Neural cell (in vitro differentiated cells): ENCODE data around the gene UBAP1L. TPM values are rescaled to one million over a fixed set of nuclear protein-coding genes. Genes with fewer than 3 reads are reported as not detected.

Source experiments
- H2AFZ ChIP-seq: fragments of 200-600, 300-800 bp; sonication (generic), shearing (Covaris generic); 2 replicates; pipeline ENCODE4 v1.6.0; 2014; ENCODE audit warnings: low read depth, mild to moderate bottlenecking, antibody characterized with exemption, low read length, moderate library complexity
- H3F3A ChIP-seq: fragments of 200-600 bp; shearing (Covaris generic); 2 replicates; pipeline ENCODE4 v1.6.1; 2016; ENCODE audit warnings: mild to moderate bottlenecking, moderate library complexity, mixed read lengths, antibody characterized with exemption, low read length; ENCODE audit not compliant: insufficient read depth, poor library complexity, severe bottlenecking
- H3K27ac ChIP-seq: fragments of 200-600, 300-800 bp; sonication (generic), shearing (Covaris generic); 2 replicates; pipeline ENCODE4 v1.5.1; 2014; ENCODE audit warnings: mild to moderate bottlenecking, low read length, moderate library complexity
- H3K27me3 ChIP-seq: fragments of 300-800, 200-600 bp; sonication (generic), shearing (Covaris generic); 2 replicates; pipeline ENCODE4 v1.6.0; 2014; ENCODE audit warnings: mild to moderate bottlenecking, low read depth, low read length, moderate library complexity; ENCODE audit not compliant: insufficient read depth
- H3K36me3 ChIP-seq: fragments of 300-800, 200-600 bp; sonication (generic), shearing (Covaris generic); 2 replicates; pipeline ENCODE4 v1.5.1; 2014; ENCODE audit warnings: mild to moderate bottlenecking, antibody characterized with exemption, low read length, moderate library complexity; ENCODE audit not compliant: insufficient read depth
- H3K4me2 ChIP-seq: fragments of 300-800, 200-600 bp; sonication (generic), shearing (Covaris generic); 2 replicates; pipeline ENCODE4 v1.6.0; 2014; ENCODE audit warnings: mild to moderate bottlenecking, low read length
- H3K4me3 ChIP-seq: fragments of 300-800, 200-600 bp; sonication (generic), shearing (Covaris generic); 2 replicates; pipeline ENCODE4 v1.5.1; 2014; ENCODE audit warnings: mild to moderate bottlenecking, low read length, moderate library complexity
- H3K79me2 ChIP-seq: fragments of 200-600 bp; shearing (Covaris generic); replicated peaks from 2 replicates; pipeline ENCODE4 v1.6.0; 2014; ENCODE audit warnings: mild to moderate bottlenecking, low read length, moderate library complexity; ENCODE audit not compliant: insufficient read depth
- H3K9ac ChIP-seq: fragments of 300-800, 200-600 bp; sonication (generic), shearing (Covaris generic); 2 replicates; pipeline ENCODE4 v1.6.1; 2016; ENCODE audit warnings: mild to moderate bottlenecking, low read length, mixed read lengths
- H3K9me2 ChIP-seq: fragments of 200-600 bp; shearing (Covaris generic); 2 replicates; pipeline ENCODE4 v1.6.1; 2016; ENCODE audit warnings: mild to moderate bottlenecking, low read length, mixed read lengths; ENCODE audit not compliant: insufficient read depth
- H3K9me3 ChIP-seq: fragments of 200-600, 300-800 bp; sonication (generic), shearing (Covaris generic); 2 replicates; pipeline ENCODE4 v1.6.1; 2016; ENCODE audit warnings: mild to moderate bottlenecking, mixed run types, low read length, moderate library complexity, mixed read lengths
- H4K20me1 ChIP-seq: fragments of 200-600 bp; shearing (Covaris generic); 2 replicates; pipeline ENCODE4 v1.6.1; 2016; ENCODE audit warnings: mild to moderate bottlenecking, mixed run types; ENCODE audit not compliant: insufficient read depth
- EP300 ChIP-seq: fragments of 450-650 bp; conservative IDR thresholded peaks from 2 replicates; pipeline ENCODE4 v1.6.1; 2014; ENCODE audit warnings: antibody characterized with exemption, mild to moderate bottlenecking, moderate library complexity; ENCODE audit not compliant: poor library complexity, severe bottlenecking
- EZH2 ChIP-seq: fragments of 200-600, 300-800 bp; shearing (Covaris generic), sonication (generic); IDR thresholded peaks from 2 replicates; pipeline ENCODE4 v1.6.1; 2014; ENCODE audit warnings: antibody characterized with exemption, low read length, borderline replicate concordance, mild to moderate bottlenecking; ENCODE audit not compliant: insufficient read depth, poor library complexity, severe bottlenecking
- MXI1 ChIP-seq: fragments of 450-650 bp; conservative IDR thresholded peaks from 2 replicates; pipeline ENCODE4 v1.6.1; 2014; ENCODE audit warnings: antibody characterized with exemption, mild to moderate bottlenecking; ENCODE audit not compliant: poor library complexity, severe bottlenecking
- POLR2AphosphoS5 ChIP-seq: IDR thresholded peaks from 2 replicates; pipeline ENCODE4 v1.6.1; 2012
- RAD21 ChIP-seq: fragments of 450-650 bp; conservative IDR thresholded peaks from 2 replicates; pipeline ENCODE4 v1.6.1; 2014; ENCODE audit warnings: antibody characterized with exemption, mild to moderate bottlenecking, moderate library complexity
- REST ChIP-seq: IDR thresholded peaks from 2 replicates; pipeline ENCODE4 v1.6.1; 2012; ENCODE audit warnings: borderline replicate concordance
- SMC3 ChIP-seq: fragments of 450-650 bp; conservative IDR thresholded peaks from 2 replicates; pipeline ENCODE4 v1.6.1; 2014; ENCODE audit warnings: antibody characterized with exemption, mild to moderate bottlenecking, moderate library complexity; ENCODE audit not compliant: poor library complexity
- TAF1 ChIP-seq: IDR thresholded peaks from 2 replicates; pipeline ENCODE4 v1.6.1; 2012; ENCODE audit warnings: low read depth
- polyA plus RNA-seq: library from polyadenylated mRNA; depleted of rRNA; stranded (reverse); fragments of >200 nt; gene quantifications from 2 replicates; pipeline ENCODE4 v1.2.3, GENCODE V29; 2014
- TF ChIP-seq, protein P1 (sequence below): fragments of 450-650 bp; IDR thresholded peaks from 2 replicates; pipeline ENCODE4 v1.5.1; 2014; ENCODE audit warnings: antibody characterized with exemption, mild to moderate bottlenecking, moderate library complexity; ENCODE audit not compliant: poor library complexity, severe bottlenecking

The UBAP1L gene
- polyA plus RNA-seq, 1 donor from 2014 or later: 10.3 TPM

- H3K9me3 ChIP-seq: no peaks in the 10 kb centered on the region
- no peaks in the 10 kb centered on the region for H3F3A ChIP-seq
Observed at GRCh38 chr15:65156692-65157091, 41.7 kb upstream of the UBAP1L start.

DNA sequence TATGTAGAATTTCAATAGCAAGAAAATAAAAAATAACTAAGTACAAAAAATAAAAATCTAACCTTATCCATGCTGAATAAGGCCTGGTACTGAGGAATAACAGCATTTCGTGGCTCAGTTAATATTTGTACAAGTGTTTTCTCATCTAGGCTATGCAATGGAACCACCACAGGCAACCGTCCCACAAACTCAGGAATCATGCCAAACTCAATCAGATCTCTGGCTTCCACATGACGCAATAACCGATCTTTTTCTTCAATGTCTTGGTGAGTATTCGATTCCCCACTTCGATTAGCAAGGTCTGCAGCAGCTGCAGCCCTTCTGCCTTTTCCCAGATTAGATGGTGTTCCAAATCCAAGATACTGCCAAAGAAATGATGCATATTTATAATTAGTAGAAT is 39.7 kb upstream of the UBAP1L start:
- H3K36me3 ChIP-seq: peaks cover 19% of the 10 kb centered on the region
- TF ChIP-seq MXI1 (no peak), EP300 (no peak), RAD21 (no peak), SMC3 (no peak), POLR2AphosphoS5 (no peak), TAF1 (no peak), EZH2 (no peak)
- TF ChIP-seq, protein P1, sequence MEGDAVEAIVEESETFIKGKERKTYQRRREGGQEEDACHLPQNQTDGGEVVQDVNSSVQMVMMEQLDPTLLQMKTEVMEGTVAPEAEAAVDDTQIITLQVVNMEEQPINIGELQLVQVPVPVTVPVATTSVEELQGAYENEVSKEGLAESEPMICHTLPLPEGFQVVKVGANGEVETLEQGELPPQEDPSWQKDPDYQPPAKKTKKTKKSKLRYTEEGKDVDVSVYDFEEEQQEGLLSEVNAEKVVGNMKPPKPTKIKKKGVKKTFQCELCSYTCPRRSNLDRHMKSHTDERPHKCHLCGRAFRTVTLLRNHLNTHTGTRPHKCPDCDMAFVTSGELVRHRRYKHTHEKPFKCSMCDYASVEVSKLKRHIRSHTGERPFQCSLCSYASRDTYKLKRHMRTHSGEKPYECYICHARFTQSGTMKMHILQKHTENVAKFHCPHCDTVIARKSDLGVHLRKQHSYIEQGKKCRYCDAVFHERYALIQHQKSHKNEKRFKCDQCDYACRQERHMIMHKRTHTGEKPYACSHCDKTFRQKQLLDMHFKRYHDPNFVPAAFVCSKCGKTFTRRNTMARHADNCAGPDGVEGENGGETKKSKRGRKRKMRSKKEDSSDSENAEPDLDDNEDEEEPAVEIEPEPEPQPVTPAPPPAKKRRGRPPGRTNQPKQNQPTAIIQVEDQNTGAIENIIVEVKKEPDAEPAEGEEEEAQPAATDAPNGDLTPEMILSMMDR: no peak

More at GRCh38 chr15:65156692-65157091, 41.7 kb upstream of the UBAP1L start:
- no peak overlapping the region for H3K9ac ChIP-seq
- H3K27ac ChIP-seq: no peak overlapping the region
- TF ChIP-seq EP300: no peak
- TF ChIP-seq EZH2: no peak
- no peak for TF ChIP-seq SMC3
- TF ChIP-seq REST: no peak
- no peak for TF ChIP-seq RAD21
- TF ChIP-seq TAF1: no peak
- TF ChIP-seq MXI1: no peak
- TF ChIP-seq POLR2AphosphoS5: no peak
- TF ChIP-seq, protein P1: no peak
- peaks cover 5% of the 10 kb centered on the region for H3K79me2 ChIP-seq
- peaks cover 19% of the 10 kb centered on the region for H3K36me3 ChIP-seq
- H3K4me3 ChIP-seq: no peak overlapping the region
- no peaks in the 10 kb centered on the region for H4K20me1 ChIP-seq
- no peaks in the 10 kb centered on the region for H3K27me3 ChIP-seq
- no peak overlapping the region for H2AFZ ChIP-seq
- H3K9me2 ChIP-seq: no peaks in the 10 kb centered on the region
- no peak overlapping the region for H3K4me2 ChIP-seq

More for the DNA sequence above, 39.7 kb upstream of the UBAP1L start:
- Histone ChIP-seq H4K20me1 (no peaks in the 10 kb centered on the region), H3K9ac (no peak overlapping the region), H3K27me3 (no peaks in the 10 kb centered on the region), H3K27ac (no peak overlapping the region), H3K9me2 (no peaks in the 10 kb centered on the region), H2AFZ (no peak overlapping the region), H3K9me3 (no peaks in the 10 kb centered on the region), H3F3A (no peaks in the 10 kb centered on the region), H3K4me3 (no peak overlapping the region), H3K79me2 (no peaks in the 10 kb centered on the region), H3K4me2 (no peak overlapping the region)
